Measurements from ENCODE around the gene VSIG8.

Gene VSIG8

DNA sequence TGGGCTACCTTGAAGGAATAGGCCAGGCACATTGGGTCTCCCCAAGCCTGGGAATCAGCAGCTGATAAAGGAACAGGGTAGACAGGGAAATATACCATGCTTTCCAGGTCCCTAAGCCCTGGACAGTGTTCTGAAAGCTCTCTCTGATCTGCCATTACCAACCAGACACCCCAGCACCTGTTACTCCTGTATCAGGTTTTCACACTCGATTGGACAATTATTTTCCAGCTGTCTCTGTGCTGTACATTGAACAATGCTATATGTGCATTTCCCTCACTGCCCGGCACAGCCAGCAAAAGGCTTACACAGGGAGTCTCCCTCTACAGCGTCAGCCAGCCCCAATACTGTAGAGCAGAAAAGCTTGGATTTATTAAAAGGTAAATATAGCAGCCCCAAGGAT is 32.8 kb upstream of the VSIG8 start:
- no peak for TF ChIP-seq CTCF (IDR thresholded peaks at IDR 0.05; ENCODE audit: insufficient read depth, low read depth, low read length, missing control alignments)
- DNase-seq (ENCODE audit: low read depth) = no peak
- no peak overlapping the region for H3K4me3 ChIP-seq (ENCODE audit: low read length)

DNA sequence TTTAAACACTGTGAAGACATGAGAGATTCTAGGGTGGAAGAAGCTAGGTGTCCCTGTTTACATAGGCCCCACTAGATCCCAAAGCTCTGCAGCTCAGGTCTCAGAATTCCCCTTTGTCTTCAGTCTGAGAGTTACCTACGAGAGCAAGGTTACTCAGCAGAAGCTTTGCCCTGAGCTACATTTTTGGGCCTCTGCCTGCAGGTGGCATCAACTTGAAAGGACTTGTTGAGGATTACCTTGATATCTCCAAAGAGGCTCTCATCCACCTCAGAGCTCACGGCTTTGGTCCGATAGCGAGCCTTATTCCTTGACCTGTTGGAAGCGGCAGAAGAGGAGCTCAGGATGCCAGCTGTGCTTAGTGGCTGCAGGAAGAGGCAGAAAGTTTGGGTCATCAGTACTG is 30.5 kb upstream of the VSIG8 start:
- peak; percentile 78 for DNase-seq (ENCODE audit: low read depth)
- no peak overlapping the region for H3K4me3 ChIP-seq (ENCODE audit: low read length)
- TF ChIP-seq CTCF (IDR thresholded peaks at IDR 0.05; ENCODE audit: insufficient read depth, low read depth, low read length, missing control alignments) = peak; percentile 53

DNA sequence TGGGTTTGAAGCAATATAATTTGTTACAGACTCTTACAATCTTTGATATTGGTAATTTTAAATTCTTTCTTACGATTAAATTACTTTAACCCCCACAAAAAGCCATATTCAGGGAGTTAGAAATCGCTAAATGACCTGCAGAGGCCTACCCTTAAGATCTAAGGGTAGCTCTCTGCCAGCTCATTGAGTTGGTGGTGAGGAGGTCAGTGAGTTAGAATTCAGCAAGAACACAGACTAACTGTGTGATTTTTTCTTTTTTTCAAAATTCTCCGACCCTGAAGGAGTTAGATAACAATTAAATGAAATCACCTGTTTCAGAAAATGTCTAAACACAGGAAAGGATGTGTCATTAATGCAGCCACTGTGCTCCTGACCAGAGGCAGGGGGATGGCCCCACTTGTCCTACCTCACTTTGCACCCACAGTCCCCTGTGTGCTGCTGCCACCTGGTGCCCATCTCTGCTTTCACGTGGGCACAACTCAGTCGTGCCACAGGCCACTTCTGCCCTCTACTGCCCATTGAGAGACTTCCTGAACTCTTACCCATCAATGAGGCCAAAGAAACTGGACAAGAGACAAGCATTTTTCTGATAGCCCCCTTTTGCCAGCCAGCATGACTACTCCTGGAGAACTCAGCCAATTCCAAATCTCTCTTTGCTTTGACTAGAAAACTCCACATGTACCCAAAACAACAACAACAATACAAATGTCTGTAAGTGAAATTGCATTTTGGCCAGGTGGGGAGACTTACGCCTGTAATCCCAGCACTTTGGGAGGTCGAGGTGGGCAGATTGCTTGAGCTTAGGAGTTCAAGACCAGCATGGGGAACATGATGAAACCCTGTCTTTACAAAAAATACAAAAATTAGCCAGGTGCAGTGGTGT is 29.1 kb upstream of the VSIG8 start:
- DNase-seq (ENCODE audit: low read depth) = peak; percentile 88
- peak; percentile 100 for TF ChIP-seq CTCF (IDR thresholded peaks at IDR 0.05; ENCODE audit: insufficient read depth, low read depth, low read length, missing control alignments)

GRCh38 chr1:159890390-159890789 is 27.9 kb upstream of the VSIG8 start:
- TF ChIP-seq CTCF (IDR thresholded peaks at IDR 0.05; ENCODE audit: insufficient read depth, low read depth, low read length, missing control alignments) = no peak
- no peak overlapping the region for H3K4me3 ChIP-seq (ENCODE audit: low read length)
- DNase-seq (ENCODE audit: low read depth) = no peak

More for the DNA sequence above, 29.1 kb upstream of the VSIG8 start:
- no peak overlapping the region for H3K4me3 ChIP-seq (ENCODE audit: low read length)

GRCh38 chr1:159889821-159890252 is 27.4 kb upstream of the VSIG8 start:
- DNase-seq (ENCODE audit: low read depth) = peak; percentile 71
- H3K4me3 ChIP-seq (ENCODE audit: low read length) = no peak overlapping the region
- TF ChIP-seq CTCF (IDR thresholded peaks at IDR 0.05; ENCODE audit: insufficient read depth, low read depth, low read length, missing control alignments) = no peak

GRCh38 chr1:159889202-159889601 is 26.7 kb upstream of the VSIG8 start:
- no peak for DNase-seq (ENCODE audit: low read depth)
- TF ChIP-seq CTCF (IDR thresholded peaks at IDR 0.05; ENCODE audit: insufficient read depth, low read depth, low read length, missing control alignments) = no peak
- no peak overlapping the region for H3K4me3 ChIP-seq (ENCODE audit: low read length)

- no peak for DNase-seq (ENCODE audit: low read depth)
- TF ChIP-seq CTCF (IDR thresholded peaks at IDR 0.05; ENCODE audit: insufficient read depth, low read depth, low read length, missing control alignments) = no peak
- no peak overlapping the region for H3K4me3 ChIP-seq (ENCODE audit: low read length)
These were observed 21.8 kb upstream of the VSIG8 start for GRCh38 chr1:159884296-159884695.
